SU-DHL-6 (cell line): ENCODE results near the gene ACTL9.
"Not testable (repeated sequence)": the region's sequence is repeated elsewhere in the genome, so short reads cannot be mapped to it uniquely, and the experiment has no call there.

Experiments used
- H2AFZ ChIP-seq: fragments of 200-600 bp; sonication (generic); 2 replicates; pipeline ENCODE4 v1.6.1; 2014; ENCODE audit warnings: low read depth, mild to moderate bottlenecking, moderate library complexity, mixed read lengths, antibody characterized with exemption, low read length; ENCODE audit not compliant: severe bottlenecking
- H3F3A ChIP-seq: fragments of 200-600 bp; shearing (Covaris generic); 2 replicates; pipeline ENCODE4 v1.6.0; 2016; ENCODE audit warnings: antibody characterized with exemption, mild to moderate bottlenecking; ENCODE audit not compliant: insufficient read depth
- H3K27ac ChIP-seq: fragments of 200-600 bp; sonication (generic); 2 replicates; pipeline ENCODE4 v1.5.1; 2016; ENCODE audit warnings: low read depth, mild to moderate bottlenecking, low read length, moderate library complexity, mixed read lengths
- H3K27me3 ChIP-seq: fragments of 200-600 bp; sonication (generic), shearing (Covaris generic); 2 replicates; pipeline ENCODE4 v1.6.0; 2014; ENCODE audit warnings: mild to moderate bottlenecking, low read length
- H3K36me3 ChIP-seq: fragments of 200-600 bp; sonication (generic); 2 replicates; pipeline ENCODE4 v1.6.1; 2014; ENCODE audit warnings: mild to moderate bottlenecking, low read length, mixed read lengths
- H3K4me2 ChIP-seq: fragments of 300-600, 200-600 bp; shearing (Covaris generic), sonication (generic); 2 replicates; pipeline ENCODE4 v1.6.0; 2014; ENCODE audit warnings: low read length, low read depth, mild to moderate bottlenecking; ENCODE audit not compliant: poor library complexity, severe bottlenecking
- H3K4me3 ChIP-seq: fragments of 200-600 bp; sonication (generic); 2 replicates; pipeline ENCODE4 v1.5.1; 2014; ENCODE audit warnings: antibody characterized with exemption, low read length, mild to moderate bottlenecking, mixed read lengths; ENCODE audit not compliant: insufficient read depth, poor library complexity, severe bottlenecking
- H3K79me2 ChIP-seq: fragments of 200-600 bp; sonication (generic); 2 replicates; pipeline ENCODE4 v1.6.1; 2014; ENCODE audit warnings: mild to moderate bottlenecking, low read length, moderate library complexity; ENCODE audit not compliant: insufficient read depth
- H3K9ac ChIP-seq: fragments of 200-600 bp; sonication (generic); 2 replicates; pipeline ENCODE4 v1.7.0; 2014; ENCODE audit warnings: mild to moderate bottlenecking, low read length
- H3K9me2 ChIP-seq: fragments of 200-600 bp; sonication (generic); replicated peaks from 2 replicates; pipeline ENCODE4 v1.6.1; 2014; ENCODE audit warnings: low read length; ENCODE audit not compliant: insufficient read depth
- H3K9me3 ChIP-seq: fragments of 200-600 bp; sonication (generic); 2 replicates; pipeline ENCODE4 v1.6.1; 2014; ENCODE audit warnings: low read length, mixed read lengths; ENCODE audit not compliant: insufficient read depth
- H4K20me1 ChIP-seq: fragments of 200-600 bp; sonication (generic); 2 replicates; pipeline ENCODE4 v1.6.1; 2014; ENCODE audit warnings: low read depth, mild to moderate bottlenecking, antibody characterized with exemption, low read length, moderate library complexity, mixed read lengths
- EZH2phosphoT487 ChIP-seq: fragments of 200-600 bp; sonication (generic), shearing (Covaris generic); conservative IDR thresholded peaks from 2 replicates; pipeline ENCODE4 v1.6.1; 2018; ENCODE audit warnings: mild to moderate bottlenecking, antibody characterized with exemption, low read length, moderate library complexity, mixed read lengths
- TF ChIP-seq, protein P1 (sequence below): fragments of 200-600 bp; sonication (generic); IDR thresholded peaks from one replicate; pipeline ENCODE4 v1.5.1; 2017; ENCODE audit warnings: antibody characterized with exemption, mild to moderate bottlenecking, low read length, moderate library complexity; ENCODE audit not compliant: insufficient read depth, poor library complexity, severe bottlenecking

Gene ACTL9, protein sequence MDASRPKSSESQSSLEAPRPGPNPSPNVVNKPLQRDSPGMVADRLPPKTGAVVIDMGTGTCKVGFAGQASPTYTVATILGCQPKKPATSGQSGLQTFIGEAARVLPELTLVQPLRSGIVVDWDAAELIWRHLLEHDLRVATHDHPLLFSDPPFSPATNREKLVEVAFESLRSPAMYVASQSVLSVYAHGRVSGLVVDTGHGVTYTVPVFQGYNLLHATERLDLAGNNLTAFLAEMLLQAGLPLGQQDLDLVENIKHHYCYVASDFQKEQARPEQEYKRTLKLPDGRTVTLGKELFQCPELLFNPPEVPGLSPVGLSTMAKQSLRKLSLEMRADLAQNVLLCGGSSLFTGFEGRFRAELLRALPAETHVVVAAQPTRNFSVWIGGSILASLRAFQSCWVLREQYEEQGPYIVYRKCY

DNA sequence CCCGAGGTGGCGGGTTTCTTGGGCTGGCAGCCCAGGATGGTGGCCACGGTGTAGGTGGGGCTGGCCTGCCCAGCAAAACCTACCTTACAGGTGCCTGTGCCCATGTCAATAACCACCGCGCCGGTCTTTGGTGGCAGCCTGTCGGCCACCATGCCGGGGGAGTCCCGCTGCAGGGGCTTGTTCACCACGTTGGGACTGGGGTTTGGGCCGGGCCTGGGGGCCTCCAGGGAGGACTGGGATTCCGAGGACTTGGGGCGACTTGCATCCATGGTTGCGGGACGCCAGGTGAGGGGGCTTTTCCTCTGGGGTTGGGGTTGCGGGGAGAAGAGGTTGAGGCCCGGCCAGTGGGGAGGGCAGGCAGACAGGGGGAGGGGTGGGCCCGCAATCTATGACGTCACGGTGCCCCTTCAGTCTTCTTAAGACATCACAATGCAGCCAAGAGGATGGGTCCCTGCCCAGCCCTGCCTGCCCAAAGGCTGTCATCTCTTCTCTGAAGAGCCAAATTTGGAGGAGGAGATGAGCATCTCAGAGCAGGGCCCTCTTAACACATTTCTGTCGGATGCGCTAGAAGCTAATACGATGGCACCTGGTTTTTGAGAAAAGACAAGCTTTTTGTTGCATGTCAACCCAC is at the start of gene ACTL9:
ACTL9 (minus strand) TSS at position 363 of the 631 bp plus-strand sequence; CDS start at position 269, 94 bp downstream.
- Histone ChIP-seq H3K36me3 (no peaks in the 10 kb centered on the region), H4K20me1 (no peaks in the 10 kb centered on the region), H3K27me3 (no peaks in the 10 kb centered on the region), H3K4me3 (no peak within 1 kb of the TSS), H3K4me2 (no peak within 1 kb of the TSS), H3K9ac (no peak within 1 kb of the TSS), H3K9me2 (no peaks in the 10 kb centered on the region), H3K27ac (no peak within 1 kb of the TSS), H3K79me2 (no peaks in the 10 kb centered on the region), H3K9me3 (no peaks in the 10 kb centered on the region), H2AFZ (no peak within 1 kb of the TSS), H3F3A (no peaks in the 10 kb centered on the region)
- TF ChIP-seq EZH2phosphoT487 = no peak
- TF ChIP-seq, protein P1, sequence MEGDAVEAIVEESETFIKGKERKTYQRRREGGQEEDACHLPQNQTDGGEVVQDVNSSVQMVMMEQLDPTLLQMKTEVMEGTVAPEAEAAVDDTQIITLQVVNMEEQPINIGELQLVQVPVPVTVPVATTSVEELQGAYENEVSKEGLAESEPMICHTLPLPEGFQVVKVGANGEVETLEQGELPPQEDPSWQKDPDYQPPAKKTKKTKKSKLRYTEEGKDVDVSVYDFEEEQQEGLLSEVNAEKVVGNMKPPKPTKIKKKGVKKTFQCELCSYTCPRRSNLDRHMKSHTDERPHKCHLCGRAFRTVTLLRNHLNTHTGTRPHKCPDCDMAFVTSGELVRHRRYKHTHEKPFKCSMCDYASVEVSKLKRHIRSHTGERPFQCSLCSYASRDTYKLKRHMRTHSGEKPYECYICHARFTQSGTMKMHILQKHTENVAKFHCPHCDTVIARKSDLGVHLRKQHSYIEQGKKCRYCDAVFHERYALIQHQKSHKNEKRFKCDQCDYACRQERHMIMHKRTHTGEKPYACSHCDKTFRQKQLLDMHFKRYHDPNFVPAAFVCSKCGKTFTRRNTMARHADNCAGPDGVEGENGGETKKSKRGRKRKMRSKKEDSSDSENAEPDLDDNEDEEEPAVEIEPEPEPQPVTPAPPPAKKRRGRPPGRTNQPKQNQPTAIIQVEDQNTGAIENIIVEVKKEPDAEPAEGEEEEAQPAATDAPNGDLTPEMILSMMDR = no peak

DNA sequence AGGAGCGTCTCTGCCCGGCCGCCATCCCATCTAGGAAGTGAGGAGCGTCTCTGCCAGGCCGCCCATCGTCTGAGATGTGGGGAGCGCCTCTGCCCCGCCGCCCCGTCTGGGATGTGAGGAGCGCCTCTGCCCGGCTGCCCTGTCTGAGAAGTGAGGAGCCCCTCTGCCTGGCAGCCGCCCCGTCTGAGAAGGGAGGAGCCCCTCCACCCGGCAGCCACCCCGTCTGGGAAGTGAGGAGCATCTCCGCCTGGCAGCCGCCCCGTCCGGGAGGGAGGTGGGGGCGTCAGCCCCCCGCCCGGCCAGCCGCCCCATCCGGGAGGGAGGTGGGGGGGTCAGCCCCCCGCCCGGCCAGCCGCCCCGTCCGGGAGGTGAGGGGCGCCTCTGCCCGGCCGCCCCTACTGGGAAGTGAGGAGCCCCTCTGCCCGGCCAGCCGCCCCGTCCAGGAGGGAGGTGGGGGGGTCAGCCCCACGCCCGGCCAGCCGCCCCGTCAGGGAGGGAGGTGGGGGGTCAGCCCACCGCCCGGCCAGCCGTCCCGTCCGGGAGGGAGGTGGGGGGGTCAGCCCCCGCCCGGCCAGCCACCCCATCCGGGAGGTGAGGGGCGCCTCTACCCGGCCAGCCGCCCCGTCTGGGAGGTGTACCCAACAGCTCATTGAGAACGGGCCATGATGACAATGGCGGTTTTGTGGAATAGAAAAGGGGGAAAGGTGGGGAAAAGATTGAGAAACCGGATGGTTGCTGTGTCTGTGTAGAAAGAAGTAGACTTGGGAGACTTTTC is 40.9 kb upstream of the ACTL9 start:
- H3K27ac ChIP-seq, H3K9me3 ChIP-seq, H3K36me3 ChIP-seq, H3K9me2 ChIP-seq, H4K20me1 ChIP-seq, H3K4me3 ChIP-seq, H3K4me2 ChIP-seq, H3K79me2 ChIP-seq, H3K9ac ChIP-seq, H3K27me3 ChIP-seq, H2AFZ ChIP-seq, H3F3A ChIP-seq: not testable (repeated sequence)

DNA sequence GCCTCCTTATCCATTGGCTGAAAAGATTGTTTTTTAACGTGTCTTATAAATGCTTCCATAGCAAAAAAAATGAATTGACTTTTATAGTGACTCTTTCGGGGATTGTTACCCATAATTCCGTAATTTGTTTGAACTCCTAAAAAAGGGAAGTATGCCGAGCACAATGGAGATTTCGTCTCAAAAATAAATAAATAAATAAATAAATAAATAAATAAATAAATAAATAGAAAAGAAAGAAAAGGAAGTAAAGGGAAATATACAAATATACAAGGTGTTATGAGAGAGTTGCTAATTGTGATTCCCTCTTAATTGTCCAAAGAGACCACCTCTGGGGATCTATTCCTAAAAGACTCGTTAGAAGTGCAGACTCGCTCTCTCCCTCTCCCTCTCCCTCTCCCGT is 39.8 kb upstream of the ACTL9 start:
- no peak for TF ChIP-seq EZH2phosphoT487
- TF ChIP-seq, protein P1 = no peak
- H2AFZ ChIP-seq = no peak overlapping the region
- no peak overlapping the region for H3K27ac ChIP-seq
- H3F3A ChIP-seq = no peaks in the 10 kb centered on the region
- no peaks in the 10 kb centered on the region for H3K9me2 ChIP-seq
- H3K4me3 ChIP-seq = no peak overlapping the region
- no peaks in the 10 kb centered on the region for H3K79me2 ChIP-seq
- H3K9ac ChIP-seq = no peak overlapping the region
- no peaks in the 10 kb centered on the region for H4K20me1 ChIP-seq
- H3K36me3 ChIP-seq = no peaks in the 10 kb centered on the region
- no peak overlapping the region for H3K4me2 ChIP-seq
- no peaks in the 10 kb centered on the region for H3K27me3 ChIP-seq
- H3K9me3 ChIP-seq = no peaks in the 10 kb centered on the region
